KOPT-K1 (cell line): ENCODE data around the gene TEX26.
A peak's percentile ranks its signal among the peaks of the same experiment; 100 is the strongest.

ENCODE experiments used
- H3K27ac ChIP-seq: fragments of 200-600 bp; sonication (generic); 2 replicates; pipeline ENCODE4 v1.5.1; 2016; ENCODE audit warnings: antibody characterized with exemption, mild to moderate bottlenecking, low read depth, low read length; ENCODE audit not compliant: poor library complexity, severe bottlenecking
- H3K36me3 ChIP-seq: fragments of 200-600 bp; sonication (generic); 2 replicates; pipeline ENCODE4 v1.5.1; 2017; ENCODE audit warnings: antibody characterized with exemption, mild to moderate bottlenecking, low read length, moderate library complexity; ENCODE audit not compliant: insufficient read depth
- H3K9me3 ChIP-seq: fragments of 200-600 bp; sonication (generic); 2 replicates; pipeline ENCODE4 v1.5.1; 2017; ENCODE audit warnings: antibody characterized with exemption, low read length, mild to moderate bottlenecking; ENCODE audit not compliant: insufficient read depth, poor library complexity, severe bottlenecking

Gene TEX26

GRCh38 chr13:30932481-30933353 is at the start of gene TEX26:
TEX26 (plus strand) TSS chr13:30932656; CDS start chr13:30932716, 60 bp downstream.
- no peak within 1 kb of the TSS for H3K27ac ChIP-seq
- no peaks in the 10 kb centered on the region for H3K36me3 ChIP-seq
- peaks cover 6% of the 10 kb centered on the region for H3K9me3 ChIP-seq

- no peaks in the 10 kb centered on the region for H3K36me3 ChIP-seq
- no peaks in the 10 kb centered on the region for H3K9me3 ChIP-seq
- no peak overlapping the region for H3K27ac ChIP-seq
Measured at GRCh38 chr13:30882996-30883766, 49.3 kb upstream of the TEX26 start.

DNA sequence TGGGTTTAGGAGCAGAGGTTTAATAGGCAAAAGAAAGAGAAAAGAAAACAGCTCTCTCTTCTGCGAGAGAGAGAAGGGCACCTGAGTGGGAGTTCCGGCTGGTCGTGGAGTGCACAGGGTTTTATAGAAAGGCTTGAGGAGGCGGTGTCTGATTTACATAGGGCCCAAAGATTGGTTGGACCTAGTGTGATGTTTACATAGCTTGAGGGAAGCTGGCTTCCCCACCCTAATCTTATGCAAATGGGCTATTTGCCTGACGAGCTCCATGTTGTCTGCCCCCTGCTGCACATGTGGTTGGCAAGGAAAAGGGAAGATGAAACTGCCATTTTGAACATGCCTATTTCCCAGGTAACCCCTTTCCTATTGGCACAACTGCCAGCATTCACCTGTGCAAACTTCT is 47.9 kb upstream of the TEX26 start:
- H3K27ac ChIP-seq: no peak overlapping the region
- no peaks in the 10 kb centered on the region for H3K9me3 ChIP-seq
- no peaks in the 10 kb centered on the region for H3K36me3 ChIP-seq

- no peaks in the 10 kb centered on the region for H3K36me3 ChIP-seq
- H3K27ac ChIP-seq: no peak overlapping the region
- H3K9me3 ChIP-seq: no peaks in the 10 kb centered on the region
Measured at GRCh38 chr13:30889196-30889690, 43.2 kb upstream of the TEX26 start.

GRCh38 chr13:30892966-30893365 is 39.5 kb upstream of the TEX26 start:
- H3K36me3 ChIP-seq: no peaks in the 10 kb centered on the region
- no peaks in the 10 kb centered on the region for H3K9me3 ChIP-seq
- H3K27ac ChIP-seq: no peak overlapping the region

GRCh38 chr13:30895773-30896172 is 36.7 kb upstream of the TEX26 start:
- Histone ChIP-seq H3K27ac (no peak overlapping the region), H3K9me3 (no peaks in the 10 kb centered on the region), H3K36me3 (no peaks in the 10 kb centered on the region)

DNA sequence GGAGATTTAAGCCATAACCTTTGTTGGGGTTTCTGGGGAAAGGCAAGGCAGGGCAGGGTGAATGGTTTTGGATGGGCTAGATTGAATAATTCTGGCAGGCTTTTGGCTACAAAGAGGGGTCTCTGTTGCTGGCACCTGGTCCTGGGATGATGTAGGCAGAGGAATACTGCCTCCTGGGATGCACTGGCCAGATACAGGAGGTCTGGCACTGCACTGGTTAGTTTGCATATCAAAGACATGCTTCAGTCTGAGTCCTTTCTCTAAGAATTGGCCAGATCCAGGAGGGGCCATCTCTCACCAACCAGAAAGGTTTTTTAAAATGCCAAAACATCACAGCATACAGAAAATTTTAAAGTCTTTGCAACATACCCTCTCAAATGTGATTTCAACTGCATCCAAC is 34.4 kb upstream of the TEX26 start:
- no peak overlapping the region for H3K27ac ChIP-seq
- no peaks in the 10 kb centered on the region for H3K36me3 ChIP-seq
- no peaks in the 10 kb centered on the region for H3K9me3 ChIP-seq

- no peaks in the 10 kb centered on the region for H3K9me3 ChIP-seq
- H3K27ac ChIP-seq: no peak overlapping the region
- H3K36me3 ChIP-seq: no peaks in the 10 kb centered on the region
Measured at GRCh38 chr13:30898678-30899241, 33.7 kb upstream of the TEX26 start.

- no peak overlapping the region for H3K27ac ChIP-seq
- no peaks in the 10 kb centered on the region for H3K36me3 ChIP-seq
- no peaks in the 10 kb centered on the region for H3K9me3 ChIP-seq
Measured at GRCh38 chr13:30900436-30900835, 32.0 kb upstream of the TEX26 start.

DNA sequence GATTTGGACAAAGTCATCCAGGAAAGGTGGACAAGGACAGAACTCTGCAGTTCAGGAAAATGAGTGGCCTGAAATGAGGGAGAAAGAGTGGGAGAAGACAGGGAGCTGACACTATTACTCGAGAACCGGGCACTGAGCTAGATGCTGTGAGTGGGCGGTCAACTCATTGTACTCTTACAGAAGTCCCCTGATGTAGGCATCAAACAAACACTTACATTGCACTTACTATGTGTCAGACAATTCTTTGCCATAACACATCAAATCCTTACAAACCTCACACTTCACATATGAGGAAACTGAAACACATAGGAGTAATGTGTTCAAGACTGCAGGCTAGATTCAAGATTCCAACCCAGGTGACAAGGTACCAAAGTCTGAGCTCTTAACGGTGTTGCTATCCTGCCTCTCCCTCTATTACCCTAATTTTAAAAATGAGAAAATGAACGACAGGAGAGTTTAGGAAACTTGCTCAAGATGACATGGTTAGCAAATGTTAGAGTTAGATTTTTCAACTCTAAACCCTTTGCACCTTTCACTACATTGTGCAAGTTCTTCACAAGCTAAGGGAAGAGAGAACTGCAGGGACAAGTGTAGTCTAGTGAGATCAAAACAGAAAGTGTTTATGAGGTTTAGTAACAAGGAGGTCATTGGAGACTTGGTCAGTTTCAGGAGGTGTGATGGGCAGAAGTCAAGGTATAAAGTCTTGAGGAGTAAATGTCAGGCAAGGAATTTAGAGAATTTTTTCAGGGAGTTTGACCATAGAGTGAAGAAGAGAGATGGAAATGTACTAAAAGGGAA is 31.3 kb upstream of the TEX26 start:
- Histone ChIP-seq H3K27ac (no peak overlapping the region), H3K9me3 (no peaks in the 10 kb centered on the region), H3K36me3 (no peaks in the 10 kb centered on the region)

DNA sequence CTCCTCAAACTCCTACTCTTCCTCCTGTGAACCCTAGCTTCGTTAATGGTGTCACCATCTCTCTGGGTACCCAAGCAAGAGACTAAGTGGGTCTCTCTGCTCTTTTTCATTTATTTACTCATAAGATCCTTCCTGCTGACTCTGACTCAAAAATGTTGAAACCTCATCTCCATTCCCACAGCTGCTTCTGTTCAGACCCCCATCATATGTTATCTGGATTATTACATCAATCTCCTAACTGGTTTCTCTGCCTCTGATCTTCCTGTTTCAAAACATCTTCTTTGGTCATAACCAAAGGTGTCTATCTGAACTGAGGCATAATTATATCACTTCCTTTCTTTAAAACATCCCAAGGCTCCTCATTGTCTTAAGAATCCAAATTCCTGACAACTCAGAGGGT is 28.4 kb upstream of the TEX26 start:
- no peaks in the 10 kb centered on the region for H3K36me3 ChIP-seq
- no peak overlapping the region for H3K27ac ChIP-seq
- H3K9me3 ChIP-seq: no peaks in the 10 kb centered on the region

GRCh38 chr13:30905932-30906383 is 26.5 kb upstream of the TEX26 start, which contains the start of gene MEDAG:
MEDAG (plus strand) TSS chr13:30906271; CDS start chr13:30906516, 245 bp downstream.
- Histone ChIP-seq H3K9me3 (no peaks in the 10 kb centered on the region), H3K36me3 (no peaks in the 10 kb centered on the region), H3K27ac (peak within 1 kb of the TSS; percentile 19)

DNA sequence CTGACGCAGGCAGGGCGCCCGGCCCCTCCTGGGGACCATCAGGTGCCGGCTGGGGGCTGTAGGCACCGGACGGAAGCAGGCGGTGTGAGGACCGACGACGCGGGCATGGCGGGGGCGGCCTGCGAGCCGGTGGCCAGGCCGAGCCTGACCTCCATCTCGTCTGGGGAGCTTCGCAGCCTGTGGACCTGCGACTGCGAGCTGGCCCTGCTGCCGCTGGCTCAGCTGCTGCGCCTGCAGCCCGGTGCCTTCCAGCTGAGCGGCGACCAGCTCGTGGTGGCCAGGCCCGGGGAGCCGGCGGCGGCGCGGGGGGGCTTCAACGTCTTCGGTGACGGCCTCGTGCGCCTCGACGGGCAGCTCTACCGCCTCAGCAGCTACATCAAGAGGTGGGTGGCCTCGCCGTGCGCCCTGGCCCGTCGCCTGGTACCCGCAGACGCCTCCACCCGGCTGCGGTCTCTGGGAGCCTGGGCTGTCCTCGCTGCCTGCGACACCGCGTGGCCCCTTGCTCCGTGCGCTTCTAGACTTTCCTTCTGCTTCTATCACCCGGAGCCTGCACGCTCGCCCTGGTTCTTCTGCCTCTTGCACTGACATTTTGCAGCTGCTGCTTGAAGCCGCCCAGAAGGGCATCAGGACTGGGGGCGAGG is 25.9 kb upstream of the TEX26 start:
- no peaks in the 10 kb centered on the region for H3K36me3 ChIP-seq
- H3K27ac ChIP-seq: peak overlapping the region; percentile 19
- no peaks in the 10 kb centered on the region for H3K9me3 ChIP-seq
